A673 (cell line): Measurements from ENCODE around the gene STUB1. TPM values are rescaled to one million over a fixed set of nuclear protein-coding genes. Genes with fewer than 3 reads are reported as not detected.
A peak's percentile ranks its signal among the peaks of the same experiment; 100 is the strongest.

Source experiments
- BruUV-seq: library from RNA; stranded (reverse); fragments of 400-500 nt; replicated peaks from 2 replicates; lab custom pipeline; 2021; lab: Mats Ljungman, UMichigan
- CTCF ChIA-PET: fragments of 300-600 bp; sonication (Branson Sonifier 250); formaldehyde crosslinking; loops from one replicate; lab custom pipeline; 2022; ENCODE audit warnings: antibody characterized with exemption; lab: Charles Lee
- POLR2A ChIA-PET: fragments of 300-600 bp; sonication (Branson Sonifier 250); formaldehyde crosslinking; loops from one replicate; lab custom pipeline; 2022; ENCODE audit warnings: antibody characterized with exemption; ENCODE audit not compliant: low non-redundant PET; lab: Charles Lee
- DNase-seq: peaks from one replicate; pipeline ENCODE4 v3.0.0-alpha.2; 2015; ENCODE audit warnings: low spot score
- H3K27ac ChIP-seq: fragments of 200-600 bp; sonication (generic); 2 replicates; pipeline ENCODE4 v1.5.1; 2016; ENCODE audit warnings: mixed run types, low read depth, mild to moderate bottlenecking, mixed read lengths, antibody characterized with exemption, low read length; ENCODE audit not compliant: poor library complexity, severe bottlenecking
- H3K27me3 ChIP-seq: fragments of 200-600 bp; sonication (generic); replicated peaks from 2 replicates; pipeline ENCODE4 v1.6.1; 2017; ENCODE audit warnings: mixed run types, low read depth, mild to moderate bottlenecking, mixed read lengths, antibody characterized with exemption, low read length; ENCODE audit not compliant: insufficient read depth, poor library complexity
- H3K36me3 ChIP-seq: fragments of 200-600 bp; sonication (generic); 2 replicates; pipeline ENCODE4 v1.6.1; 2016; ENCODE audit warnings: mixed run types, mild to moderate bottlenecking, mixed read lengths, antibody characterized with exemption, low read length; ENCODE audit not compliant: insufficient read depth, poor library complexity, severe bottlenecking
- H3K4me1 ChIP-seq: fragments of 200-600 bp; sonication (generic); 2 replicates; pipeline ENCODE4 v1.6.1; 2017; ENCODE audit warnings: mixed run types, mild to moderate bottlenecking, mixed read lengths, antibody characterized with exemption, low read length; ENCODE audit not compliant: insufficient read depth, poor library complexity, severe bottlenecking
- H3K4me3 ChIP-seq: fragments of 200-600 bp; sonication (generic); 2 replicates; pipeline ENCODE4 v1.5.1; 2016; ENCODE audit warnings: low read depth, mixed run types, mild to moderate bottlenecking, mixed read lengths, low read length; ENCODE audit not compliant: poor library complexity, severe bottlenecking
- H3K9me3 ChIP-seq: fragments of 200-600 bp; sonication (generic); 2 replicates; pipeline ENCODE4 v1.6.1; 2016; ENCODE audit warnings: mixed run types, low read depth, mild to moderate bottlenecking, mixed read lengths, antibody characterized with exemption, low read length; ENCODE audit not compliant: poor library complexity, severe bottlenecking
- CTCF ChIP-seq: fragments of 300-800, 200-600 bp; sonication (generic); conservative IDR thresholded peaks from 2 replicates; pipeline ENCODE4 v1.5.1; 2017; ENCODE audit warnings: low read depth, mild to moderate bottlenecking, antibody characterized with exemption, low read length, moderate library complexity, mixed read lengths
- EZH2 ChIP-seq: fragments of 200-600 bp; sonication (generic); IDR thresholded peaks from 2 replicates; pipeline ENCODE4 v1.6.1; 2017; ENCODE audit warnings: borderline replicate concordance, low read depth, mild to moderate bottlenecking, mixed read lengths, antibody characterized with exemption, low read length; ENCODE audit not compliant: poor library complexity, severe bottlenecking
- intact Hi-C: fragments of 100-400 bp; cut with micrococcal nuclease; formaldehyde crosslinking; loops from one replicate; pipeline ENCODE4 v1.10.0; 2022; ENCODE audit not compliant: unreplicated experiment
- total RNA-seq: library from RNA; stranded (reverse); gene quantifications from 2 replicates; pipeline ENCODE4 v1.2.3, GENCODE V29; 2021

The STUB1 gene
- total RNA-seq, 1 experiment from 2014 or later, result 88.2 TPM

DNA sequence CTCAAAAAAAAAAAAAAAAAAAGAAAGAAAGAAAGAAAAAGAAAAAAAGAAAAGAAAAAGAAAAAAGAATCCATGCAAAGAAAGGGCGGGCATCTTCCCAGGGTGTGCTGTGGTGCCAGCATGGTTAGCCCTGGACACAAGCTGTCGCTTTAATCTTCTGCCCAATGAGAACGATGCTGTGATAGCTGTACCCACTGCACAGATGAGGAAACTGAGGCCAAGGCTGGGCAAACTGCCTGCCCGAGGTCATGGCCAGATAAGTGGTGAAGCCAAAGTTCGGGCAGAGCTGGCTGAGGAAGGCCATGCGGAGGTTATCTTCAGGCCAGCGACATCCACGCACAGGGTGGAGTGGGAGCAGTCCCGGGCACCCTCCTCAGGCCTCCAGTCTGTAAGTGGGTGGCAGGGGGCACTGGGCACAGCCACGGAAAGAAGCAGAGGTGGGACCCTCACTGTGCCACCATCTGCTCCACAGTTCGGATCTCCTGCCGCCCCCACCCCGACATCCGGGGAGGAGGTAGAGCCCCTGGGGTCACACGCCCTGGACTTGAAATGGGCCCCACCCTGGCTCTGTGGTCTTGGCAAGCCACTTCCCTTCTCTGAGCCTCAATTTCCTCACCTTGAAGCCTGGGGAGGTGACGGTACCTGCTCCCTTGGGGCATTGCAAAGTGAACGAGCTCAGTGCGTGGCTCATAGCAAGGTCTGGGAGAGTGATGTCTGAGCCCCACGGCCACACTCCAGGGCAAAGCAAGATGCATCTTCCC is 18.9 kb downstream of the STUB1 start:
- POLR2A ChIA-PET, result no interaction called here

DNA sequence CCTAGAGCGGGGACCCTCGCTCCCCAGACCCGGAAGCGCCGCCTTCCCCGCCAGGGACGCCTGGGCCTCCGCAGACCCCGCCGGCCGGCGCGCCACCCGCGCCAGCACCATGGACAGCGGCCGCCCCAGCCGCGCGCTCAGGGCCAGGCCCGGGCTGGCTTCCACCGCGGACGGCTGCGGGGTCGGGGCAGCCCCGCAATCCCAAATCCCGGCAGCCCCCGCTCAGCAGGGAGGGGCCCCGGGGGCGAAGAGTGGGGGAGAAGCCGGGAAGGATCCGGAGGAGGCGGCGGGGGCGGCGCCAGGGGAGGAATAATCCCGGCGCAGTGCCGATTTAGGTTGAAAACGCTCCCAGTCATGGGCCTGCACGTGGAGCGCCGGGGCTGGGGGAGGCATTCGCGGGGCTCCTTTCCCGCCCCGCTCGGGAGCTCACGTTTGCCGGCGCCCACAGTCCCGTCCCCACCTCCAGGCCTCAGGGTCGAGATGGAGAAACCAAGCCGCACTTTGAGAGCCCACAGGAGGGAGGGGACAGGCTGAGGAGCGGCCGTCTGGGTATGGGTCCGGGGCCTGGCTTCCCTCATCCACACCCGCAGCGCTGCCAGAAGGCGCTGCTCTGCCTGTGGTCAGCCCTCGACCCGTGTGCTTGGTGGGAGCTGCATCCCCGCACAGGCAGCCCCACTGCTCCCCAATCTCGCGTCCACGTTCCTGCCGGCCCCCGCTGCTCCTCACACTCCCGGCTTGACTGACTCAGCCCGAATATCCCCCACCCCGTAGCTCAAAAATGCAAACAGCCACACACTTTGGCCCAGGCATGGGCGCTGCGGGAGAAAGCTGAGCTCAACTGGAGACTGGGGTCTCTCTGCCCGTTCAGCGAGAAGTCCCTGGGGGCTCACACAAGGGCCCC is 20.7 kb downstream of the STUB1 start:
- TF ChIP-seq EZH2, result peak; percentile 76
- no peak for TF ChIP-seq CTCF
- Histone ChIP-seq H3K27me3 (peaks cover 69% of the 10 kb centered on the region), H3K4me1 (no peaks in the 10 kb centered on the region), H3K9me3 (no peaks in the 10 kb centered on the region), H3K27ac (no peak overlapping the region), H3K4me3 (no peak overlapping the region), H3K36me3 (no peaks in the 10 kb centered on the region)
- intact Hi-C loops, result no loop called here
- ChIA-PET CTCF (no interaction called here), POLR2A (no interaction called here)
- DNase-seq, result peak; percentile 43
- BruUV-seq, result no TSS peak

More for the DNA sequence above, 18.9 kb downstream of the STUB1 start:
- Histone ChIP-seq H3K9me3 (no peaks in the 10 kb centered on the region), H3K4me1 (peaks cover 12% of the 10 kb centered on the region), H3K27ac (no peak overlapping the region), H3K4me3 (no peak overlapping the region), H3K36me3 (no peaks in the 10 kb centered on the region), H3K27me3 (peaks cover 74% of the 10 kb centered on the region)
- BruUV-seq, result no TSS peak
- TF ChIP-seq CTCF, result no peak
- DNase-seq, result no peak
- CTCF ChIA-PET, result no interaction called here
- intact Hi-C loops, result no loop called here

DNA sequence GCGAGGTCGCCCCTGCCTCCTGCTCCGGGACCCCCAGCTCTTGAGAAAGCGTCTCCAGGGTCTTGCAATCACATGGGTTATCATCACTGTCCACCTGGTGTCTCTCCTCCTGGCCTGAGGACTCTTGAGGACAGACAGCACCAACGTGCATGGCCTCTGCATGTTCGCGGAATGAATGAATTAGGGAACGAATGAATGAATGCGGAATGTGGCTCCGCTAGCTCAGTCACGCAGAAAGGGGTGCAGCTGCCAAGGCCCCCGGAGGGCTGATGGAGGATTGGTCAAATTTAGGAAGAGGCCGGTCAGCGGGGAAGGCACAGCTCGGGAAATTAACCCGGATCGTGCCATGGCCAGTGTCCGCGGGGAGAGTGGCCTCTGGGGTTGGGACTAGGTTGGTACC is 22.1 kb downstream of the STUB1 start:
- Histone ChIP-seq H3K4me3 (no peak overlapping the region), H3K36me3 (no peaks in the 10 kb centered on the region), H3K4me1 (no peaks in the 10 kb centered on the region), H3K27ac (no peak overlapping the region), H3K9me3 (no peaks in the 10 kb centered on the region), H3K27me3 (peaks cover 79% of the 10 kb centered on the region)
- intact Hi-C loops, result no loop called here
- DNase-seq, result no peak
- TF ChIP-seq CTCF (no peak), EZH2 (peak; percentile 6)
- BruUV-seq, result no TSS peak
- ChIA-PET CTCF (no interaction called here), POLR2A (no interaction called here)
